ENCODE measurements around the gene RASAL2.

- peak; percentile 90 for TF ChIP-seq CTCF (IDR thresholded peaks at IDR 0.05; ENCODE audit: low read depth, low read length)
- no peak for TF ChIP-seq EZH2phosphoT487 (IDR thresholded peaks at IDR 0.05; ENCODE audit: low read depth)
These were observed 38.0 kb upstream of the RASAL2 start for GRCh38 chr1:178055779-178056471.
